Natural killer cell (primary cell): ENCODE measurements around the gene ESF1. TPM values are rescaled to one million over a fixed set of nuclear protein-coding genes. Genes with fewer than 3 reads are reported as not detected.

Experiments used
- ATAC-seq, 3 donors: fragments of 150-1000 bp in 2 of 3; fragments of 200-7000 bp in 1 of 3; cut with Tn5 transposase; 1 replicate in 1 of 3; 2 replicates in 2 of 3; pipeline ENCODE4 v1.10.0; 2021; ENCODE audit warnings: mild to moderate bottlenecking in 2 of 3, moderate library complexity in 2 of 3
- DNase-seq, 2 donors: peaks; one replicate each; pipeline versions ENCODE4 v3.0.0 to v3.0.0-alpha.2; 2013 to 2021; ENCODE audit warnings: mixed read lengths in 1 of 2
- H3K27ac ChIP-seq: one replicate; pipeline ENCODE4 v1.5.1; 2013; ENCODE audit warnings: mild to moderate bottlenecking, low read length
- H3K27me3 ChIP-seq: one replicate; pipeline ENCODE4 v1.6.1; 2013; ENCODE audit warnings: low read length; ENCODE audit not compliant: control insufficient read depth, insufficient read depth
- H3K36me3 ChIP-seq: one replicate; pipeline ENCODE4 v1.6.1; 2013; ENCODE audit warnings: low read length; ENCODE audit not compliant: control insufficient read depth, insufficient read depth
- H3K4me1 ChIP-seq: one replicate; pipeline ENCODE4 v1.6.1; 2013; ENCODE audit warnings: low read length; ENCODE audit not compliant: control insufficient read depth, insufficient read depth
- H3K4me3 ChIP-seq: one replicate; pipeline ENCODE4 v1.5.1; 2013; ENCODE audit warnings: low read length
- H3K9me3 ChIP-seq: one replicate; pipeline ENCODE4 v1.6.1; 2013; ENCODE audit warnings: low read length; ENCODE audit not compliant: control insufficient read depth, insufficient read depth
- H3K27ac Mint-ChIP-seq, 2 donors: one replicate each; pipeline ENCODE4 v1.8.0; 2022; ENCODE audit warnings: mild to moderate bottlenecking in 2 of 2, mixed read lengths in 2 of 2, moderate library complexity in 1 of 2
- H3K27me3 Mint-ChIP-seq, 2 donors: one replicate each; pipeline ENCODE4 v1.8.0; 2022; ENCODE audit warnings: low read depth in 2 of 2, mixed read lengths in 2 of 2
- H3K36me3 Mint-ChIP-seq: one replicate; pipeline ENCODE4 v1.8.0; 2022; ENCODE audit warnings: mixed read lengths
- H3K4me1 Mint-ChIP-seq, 2 donors: one replicate each; pipeline ENCODE4 v1.8.0; 2022; ENCODE audit warnings: mixed read lengths in 2 of 2
- H3K4me3 Mint-ChIP-seq: one replicate; pipeline ENCODE4 v1.8.0; 2022; ENCODE audit warnings: mild to moderate bottlenecking, moderate library complexity, mixed read lengths
- H3K9me3 Mint-ChIP-seq, 2 donors: one replicate each; pipeline ENCODE4 v1.8.0; 2022; ENCODE audit warnings: mixed read lengths in 2 of 2
- WGBS: methylation state at CpG from one replicate; pipeline ENCODE4 v1.1.7; 2013; ENCODE audit warnings: missing lambda C conversion rate; ENCODE audit not compliant: insufficient coverage; 5-methylcytosine and 5-hydroxymethylcytosine counted together
- intact Hi-C: fragments of 100-400 bp; cut with micrococcal nuclease; formaldehyde crosslinking; loops from one replicate; pipeline ENCODE4 v1.14.2; 2022
- total RNA-seq, 4 donors: library from RNA; stranded (reverse); fragments of 120-200 nt in 1 of 4; gene quantifications; one replicate each; pipeline versions ENCODE4 v1.2.3 to v1.2.4, GENCODE V29; 2013 to 2022
- TF ChIP-seq, protein P1 (sequence below): fragments of 200-600 bp; IDR thresholded peaks from one replicate; pipeline ENCODE4 v1.8.0; 2022; ENCODE audit warnings: antibody characterized with exemption

ESF1 gene
- total RNA-seq, 3 donors from 2014 or later (not counting 1 experiment from before 2014, with no cell fraction given), result 8.4 to 11.1 (median 10.0) TPM

- Mint-ChIP-seq H3K36me3 (peaks cover 12% of the 10 kb centered on the region), H3K4me3 (no peak overlapping the region), H3K27ac (no peak overlapping the region), H3K4me1 (peaks cover 0 to 12% of the 10 kb centered on the region in 2 donors), H3K27me3 (no peaks in the 10 kb centered on the region), H3K9me3 (no peaks in the 10 kb centered on the region)
- H3K27me3 ChIP-seq, result no peaks in the 10 kb centered on the region
- TF ChIP-seq, protein P1, sequence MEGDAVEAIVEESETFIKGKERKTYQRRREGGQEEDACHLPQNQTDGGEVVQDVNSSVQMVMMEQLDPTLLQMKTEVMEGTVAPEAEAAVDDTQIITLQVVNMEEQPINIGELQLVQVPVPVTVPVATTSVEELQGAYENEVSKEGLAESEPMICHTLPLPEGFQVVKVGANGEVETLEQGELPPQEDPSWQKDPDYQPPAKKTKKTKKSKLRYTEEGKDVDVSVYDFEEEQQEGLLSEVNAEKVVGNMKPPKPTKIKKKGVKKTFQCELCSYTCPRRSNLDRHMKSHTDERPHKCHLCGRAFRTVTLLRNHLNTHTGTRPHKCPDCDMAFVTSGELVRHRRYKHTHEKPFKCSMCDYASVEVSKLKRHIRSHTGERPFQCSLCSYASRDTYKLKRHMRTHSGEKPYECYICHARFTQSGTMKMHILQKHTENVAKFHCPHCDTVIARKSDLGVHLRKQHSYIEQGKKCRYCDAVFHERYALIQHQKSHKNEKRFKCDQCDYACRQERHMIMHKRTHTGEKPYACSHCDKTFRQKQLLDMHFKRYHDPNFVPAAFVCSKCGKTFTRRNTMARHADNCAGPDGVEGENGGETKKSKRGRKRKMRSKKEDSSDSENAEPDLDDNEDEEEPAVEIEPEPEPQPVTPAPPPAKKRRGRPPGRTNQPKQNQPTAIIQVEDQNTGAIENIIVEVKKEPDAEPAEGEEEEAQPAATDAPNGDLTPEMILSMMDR, result no peak
- intact Hi-C loops, result no loop called here
- H3K36me3 ChIP-seq, result peaks cover 51% of the 10 kb centered on the region
- DNase-seq, result no peak
- H3K4me3 ChIP-seq, result no peak overlapping the region
- no peaks in the 10 kb centered on the region for H3K4me1 ChIP-seq
- WGBS, result 73% methylated on average over 4 of the region's 4 CpGs
- ATAC-seq, result no peak
- no peak overlapping the region for H3K27ac ChIP-seq
- H3K9me3 ChIP-seq, result no peaks in the 10 kb centered on the region
Observed at GRCh38 chr20:13775867-13776266, 8.9 kb downstream of the ESF1 start.

GRCh38 chr20:13772529-13772928 lies 12.2 kb downstream of the ESF1 start:
- Histone ChIP-seq H3K9me3 (no peaks in the 10 kb centered on the region), H3K36me3 (peaks cover 70% of the 10 kb centered on the region), H3K27me3 (no peaks in the 10 kb centered on the region), H3K27ac (no peak overlapping the region), H3K4me1 (no peaks in the 10 kb centered on the region), H3K4me3 (no peak overlapping the region)
- no peak overlapping the region for H3K4me3 Mint-ChIP-seq
- H3K4me1 Mint-ChIP-seq, result peaks cover 0 to 5% of the 10 kb centered on the region in 2 donors
- no peak for ATAC-seq
- TF ChIP-seq, protein P1, result no peak
- no peak for DNase-seq
- peaks cover 12% of the 10 kb centered on the region for H3K36me3 Mint-ChIP-seq
- no peaks in the 10 kb centered on the region for H3K9me3 Mint-ChIP-seq
- intact Hi-C loops, result no loop called here
- H3K27me3 Mint-ChIP-seq, result no peaks in the 10 kb centered on the region
- H3K27ac Mint-ChIP-seq, result no peak overlapping the region
- 87% methylated on average over 4 of the region's 4 CpGs for WGBS

GRCh38 chr20:13771853-13772453 lies 12.8 kb downstream of the ESF1 start:
- Histone ChIP-seq H3K27ac (no peak overlapping the region), H3K27me3 (no peaks in the 10 kb centered on the region), H3K36me3 (peaks cover 69% of the 10 kb centered on the region), H3K9me3 (no peaks in the 10 kb centered on the region), H3K4me1 (no peaks in the 10 kb centered on the region), H3K4me3 (no peak overlapping the region)
- TF ChIP-seq, protein P1, result peak; percentile 54
- intact Hi-C loops, result no loop called here
- H3K9me3 Mint-ChIP-seq, result no peaks in the 10 kb centered on the region
- H3K27me3 Mint-ChIP-seq, result no peaks in the 10 kb centered on the region
- no peak overlapping the region for H3K27ac Mint-ChIP-seq
- H3K36me3 Mint-ChIP-seq, result peaks cover 13% of the 10 kb centered on the region
- peaks cover 0 to 2% of the 10 kb centered on the region in 2 donors for H3K4me1 Mint-ChIP-seq
- DNase-seq, result peak in 1 of 2 donors; percentile 27
- WGBS, result 83% methylated on average over 3 of the region's 4 CpGs
- no peak for ATAC-seq
- H3K4me3 Mint-ChIP-seq, result no peak overlapping the region

DNA sequence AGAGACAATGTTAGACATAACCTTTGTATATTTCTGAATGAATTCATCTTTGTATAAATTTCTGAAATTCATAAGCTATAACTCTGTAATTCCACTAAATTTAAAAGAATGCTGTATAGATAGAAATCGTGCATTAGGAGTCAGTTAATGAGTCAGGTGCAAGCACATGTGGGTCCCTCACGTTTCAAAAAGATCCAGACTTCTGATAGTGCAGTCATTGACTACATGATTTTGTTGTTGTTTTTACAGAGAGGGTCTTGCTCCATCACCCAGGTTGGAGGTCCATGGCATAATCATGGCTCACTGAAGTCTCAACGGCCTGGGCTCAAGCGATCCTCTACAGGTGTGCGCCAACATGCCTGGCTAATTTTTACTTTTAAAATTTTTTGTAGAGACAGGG lies 14.6 kb downstream of the ESF1 start:
- Histone ChIP-seq H3K36me3 (peaks cover 70% of the 10 kb centered on the region), H3K27me3 (no peaks in the 10 kb centered on the region), H3K9me3 (no peaks in the 10 kb centered on the region), H3K27ac (no peak overlapping the region), H3K4me1 (no peaks in the 10 kb centered on the region), H3K4me3 (no peak overlapping the region)
- intact Hi-C loops, result no loop called here
- no peak for DNase-seq
- no peaks in the 10 kb centered on the region for H3K27me3 Mint-ChIP-seq
- ATAC-seq, result no peak
- WGBS, result 95% methylated on average over 5 of the region's 5 CpGs
- H3K36me3 Mint-ChIP-seq, result peaks cover 20% of the 10 kb centered on the region
- no peak overlapping the region for H3K27ac Mint-ChIP-seq
- no peak overlapping the region for H3K4me3 Mint-ChIP-seq
- TF ChIP-seq, protein P1, result no peak
- peaks cover 0 to 8% of the 10 kb centered on the region in 2 donors for H3K9me3 Mint-ChIP-seq
- no peaks in the 10 kb centered on the region for H3K4me1 Mint-ChIP-seq
